Activated naive CD8-positive, alpha-beta T cell treated with anti-CD3 and anti-CD28 coated beads for 36 hours (primary cell): Measurements from ENCODE around the gene RARA. TPM values are rescaled to one million over a fixed set of nuclear protein-coding genes. Genes with fewer than 3 reads are reported as not detected.

Experiments
- DNase-seq: peaks from one replicate; pipeline ENCODE4 v3.0.0; 2021
- H3K27ac Mint-ChIP-seq: one replicate; pipeline ENCODE4 v1.8.0; 2022; ENCODE audit warnings: mild to moderate bottlenecking, moderate library complexity, mixed read lengths
- H3K27me3 Mint-ChIP-seq: one replicate; pipeline ENCODE4 v1.8.0; 2022; ENCODE audit warnings: mild to moderate bottlenecking, mixed read lengths
- H3K36me3 Mint-ChIP-seq: one replicate; pipeline ENCODE4 v1.8.0; 2021; ENCODE audit warnings: mild to moderate bottlenecking, mixed read lengths
- H3K4me1 Mint-ChIP-seq: one replicate; pipeline ENCODE4 v1.8.0; 2021; ENCODE audit warnings: mixed read lengths
- H3K4me3 Mint-ChIP-seq: one replicate; pipeline ENCODE4 v1.8.0; 2022; ENCODE audit warnings: mild to moderate bottlenecking, moderate library complexity, mixed read lengths
- H3K9me3 Mint-ChIP-seq: one replicate; pipeline ENCODE4 v1.8.0; 2022; ENCODE audit warnings: mixed read lengths
- total RNA-seq, 2 experiments: library from RNA; stranded (reverse); gene quantifications; one replicate each; pipeline ENCODE4 v1.2.3, GENCODE V29; 2021

RARA gene
- total RNA-seq, 2 experiments from 2014 or later, result 31.2 to 33.3 TPM

- Mint-ChIP-seq H3K36me3 (peaks cover 31% of the 10 kb centered on the region), H3K9me3 (no peaks in the 10 kb centered on the region), H3K4me1 (peaks cover 63% of the 10 kb centered on the region), H3K27ac (peak overlapping the region; percentile 80), H3K27me3 (no peaks in the 10 kb centered on the region), H3K4me3 (peak overlapping the region; percentile 63)
- peak; percentile 85 for DNase-seq
These were observed 32.2 kb downstream of the RARA start for GRCh38 chr17:40340880-40341807.

- Mint-ChIP-seq H3K4me1 (peaks cover 68% of the 10 kb centered on the region), H3K27me3 (no peaks in the 10 kb centered on the region), H3K27ac (peak overlapping the region; percentile 45), H3K36me3 (peaks cover 29% of the 10 kb centered on the region), H3K4me3 (peak overlapping the region; percentile 65), H3K9me3 (no peaks in the 10 kb centered on the region)
- DNase-seq, result no peak
These were observed 33.0 kb downstream of the RARA start for GRCh38 chr17:40341808-40342503.

- H3K36me3 Mint-ChIP-seq, result peaks cover 23% of the 10 kb centered on the region
- DNase-seq, result no peak
- peak overlapping the region; percentile 65 for H3K4me3 Mint-ChIP-seq
- peaks cover 68% of the 10 kb centered on the region for H3K4me1 Mint-ChIP-seq
- no peaks in the 10 kb centered on the region for H3K27me3 Mint-ChIP-seq
- H3K27ac Mint-ChIP-seq, result peak overlapping the region; percentile 73
- no peaks in the 10 kb centered on the region for H3K9me3 Mint-ChIP-seq
These were observed 33.7 kb downstream of the RARA start for GRCh38 chr17:40342504-40343218.

- no peaks in the 10 kb centered on the region for H3K9me3 Mint-ChIP-seq
- H3K4me3 Mint-ChIP-seq, result peak overlapping the region; percentile 65
- H3K27me3 Mint-ChIP-seq, result no peaks in the 10 kb centered on the region
- peak; percentile 22 for DNase-seq
- peaks cover 15% of the 10 kb centered on the region for H3K36me3 Mint-ChIP-seq
- peak overlapping the region; percentile 73 for H3K27ac Mint-ChIP-seq
- H3K4me1 Mint-ChIP-seq, result peaks cover 64% of the 10 kb centered on the region
These were observed 34.5 kb downstream of the RARA start for GRCh38 chr17:40343219-40344119.

- peaks cover 17% of the 10 kb centered on the region for H3K36me3 Mint-ChIP-seq
- no peak for DNase-seq
- peak overlapping the region; percentile 38 for H3K27ac Mint-ChIP-seq
- H3K27me3 Mint-ChIP-seq, result no peaks in the 10 kb centered on the region
- peak overlapping the region; percentile 42 for H3K4me3 Mint-ChIP-seq
- H3K4me1 Mint-ChIP-seq, result peaks cover 61% of the 10 kb centered on the region
- H3K9me3 Mint-ChIP-seq, result no peaks in the 10 kb centered on the region
These were observed 35.6 kb downstream of the RARA start for GRCh38 chr17:40344421-40345160.

GRCh38 chr17:40345161-40345993, 36.4 kb downstream of the RARA start:
- Mint-ChIP-seq H3K4me3 (peak overlapping the region; percentile 42), H3K4me1 (peaks cover 61% of the 10 kb centered on the region), H3K9me3 (no peaks in the 10 kb centered on the region), H3K27ac (peak overlapping the region; percentile 38), H3K36me3 (peaks cover 15% of the 10 kb centered on the region), H3K27me3 (no peaks in the 10 kb centered on the region)
- DNase-seq, result peak; percentile 38

GRCh38 chr17:40345994-40346764, 37.2 kb downstream of the RARA start:
- Mint-ChIP-seq H3K36me3 (peaks cover 13% of the 10 kb centered on the region), H3K27me3 (no peaks in the 10 kb centered on the region), H3K4me1 (peaks cover 57% of the 10 kb centered on the region), H3K27ac (peak overlapping the region; percentile 2), H3K9me3 (no peaks in the 10 kb centered on the region), H3K4me3 (no peak overlapping the region)
- no peak for DNase-seq

- no peak for DNase-seq
- H3K4me1 Mint-ChIP-seq, result peaks cover 58% of the 10 kb centered on the region
- no peaks in the 10 kb centered on the region for H3K27me3 Mint-ChIP-seq
- H3K9me3 Mint-ChIP-seq, result no peaks in the 10 kb centered on the region
- H3K4me3 Mint-ChIP-seq, result no peak overlapping the region
- H3K36me3 Mint-ChIP-seq, result peaks cover 15% of the 10 kb centered on the region
- H3K27ac Mint-ChIP-seq, result peak overlapping the region; percentile 25
These were observed 37.8 kb downstream of the RARA start for GRCh38 chr17:40346765-40347158.

- no peaks in the 10 kb centered on the region for H3K9me3 Mint-ChIP-seq
- H3K27me3 Mint-ChIP-seq, result no peaks in the 10 kb centered on the region
- no peak overlapping the region for H3K4me3 Mint-ChIP-seq
- H3K36me3 Mint-ChIP-seq, result peaks cover 18% of the 10 kb centered on the region
- peak overlapping the region; percentile 54 for H3K27ac Mint-ChIP-seq
- H3K4me1 Mint-ChIP-seq, result peaks cover 62% of the 10 kb centered on the region
- DNase-seq, result no peak
These were observed 38.5 kb downstream of the RARA start for GRCh38 chr17:40347319-40348135.

GRCh38 chr17:40348136-40348504, 39.1 kb downstream of the RARA start:
- H3K4me1 Mint-ChIP-seq, result peaks cover 63% of the 10 kb centered on the region
- peak overlapping the region; percentile 54 for H3K27ac Mint-ChIP-seq
- H3K36me3 Mint-ChIP-seq, result peaks cover 13% of the 10 kb centered on the region
- H3K4me3 Mint-ChIP-seq, result no peak overlapping the region
- H3K9me3 Mint-ChIP-seq, result no peaks in the 10 kb centered on the region
- DNase-seq, result no peak
- no peaks in the 10 kb centered on the region for H3K27me3 Mint-ChIP-seq

- Mint-ChIP-seq H3K4me3 (no peak overlapping the region), H3K9me3 (no peaks in the 10 kb centered on the region), H3K27ac (no peak overlapping the region), H3K27me3 (no peaks in the 10 kb centered on the region), H3K36me3 (peaks cover 11% of the 10 kb centered on the region), H3K4me1 (peaks cover 60% of the 10 kb centered on the region)
- no peak for DNase-seq
These were observed 39.8 kb downstream of the RARA start for GRCh38 chr17:40348562-40349476.
